Activated CD8-positive, alpha-beta memory T cell treated with anti-CD3 and anti-CD28 coated beads for 1 hour (primary cell): Measurements from ENCODE around the gene DAB1.

Experiments used
- DNase-seq, 2 donors: peaks; one replicate each; pipeline ENCODE4 v3.0.0-alpha.2; 2020; ENCODE audit warnings: low read depth in 1 of 2; ENCODE audit errors: extremely low read depth in 1 of 2

The DAB1 gene

DNA sequence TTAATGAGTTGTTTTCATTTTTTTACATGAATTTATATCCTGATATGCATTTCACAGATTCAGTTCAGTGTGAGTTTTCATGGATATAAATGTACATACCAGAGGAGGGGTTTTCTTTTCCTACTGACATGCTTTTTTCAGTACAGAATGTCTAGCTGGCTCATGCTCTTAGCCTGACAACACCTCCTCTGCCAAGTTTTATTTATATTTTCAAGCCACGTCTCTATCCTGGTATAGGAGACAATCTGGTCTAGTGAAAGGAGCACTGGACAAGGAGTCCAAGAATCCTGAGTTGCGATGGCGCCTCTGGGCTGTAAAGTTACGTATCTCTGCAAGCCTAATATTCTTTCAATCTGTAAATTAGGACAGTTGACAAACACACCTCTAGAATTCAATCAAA lies 4.9 kb downstream of the DAB1 start:
- DNase-seq = no peak

DNA sequence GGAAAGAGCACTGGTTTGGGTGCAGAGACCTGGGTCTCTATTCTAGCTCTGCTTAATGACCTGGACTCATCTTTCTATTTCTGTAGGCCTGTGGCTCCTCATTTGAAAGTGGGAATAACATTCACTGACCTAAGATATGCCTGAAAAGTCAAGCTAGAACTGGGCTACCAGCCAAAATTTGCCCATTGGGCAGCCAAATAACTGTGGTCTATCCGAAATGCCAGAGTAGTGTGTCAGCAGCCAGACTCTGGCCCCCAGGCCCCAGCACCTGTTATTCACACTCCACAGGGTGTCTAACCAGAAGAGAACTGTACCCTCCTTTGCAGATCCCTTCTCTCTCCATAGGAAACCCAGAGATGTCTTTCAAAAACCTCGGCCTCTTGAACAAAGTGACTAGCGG lies 12.6 kb downstream of the DAB1 start:
- no peak for DNase-seq

DNA sequence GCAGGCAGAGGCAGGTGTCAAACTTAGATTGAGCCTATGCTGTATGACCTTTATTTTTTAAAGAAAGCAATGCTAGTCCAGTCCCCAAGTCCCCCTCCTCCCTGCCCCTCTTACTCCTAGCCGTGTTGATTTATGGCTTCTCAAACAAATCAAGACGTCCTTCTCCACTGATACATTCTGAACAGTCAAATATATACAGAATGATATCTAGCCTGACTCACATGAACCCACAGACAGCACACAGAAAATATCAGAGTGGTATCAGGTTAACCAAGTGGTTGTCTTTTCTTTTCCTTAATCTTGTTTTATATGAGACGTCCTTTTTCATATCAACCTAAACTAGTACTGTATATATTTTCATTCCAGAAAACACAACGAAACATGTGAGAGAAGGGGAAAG lies 13.4 kb downstream of the DAB1 start:
- no peak for DNase-seq

DNA sequence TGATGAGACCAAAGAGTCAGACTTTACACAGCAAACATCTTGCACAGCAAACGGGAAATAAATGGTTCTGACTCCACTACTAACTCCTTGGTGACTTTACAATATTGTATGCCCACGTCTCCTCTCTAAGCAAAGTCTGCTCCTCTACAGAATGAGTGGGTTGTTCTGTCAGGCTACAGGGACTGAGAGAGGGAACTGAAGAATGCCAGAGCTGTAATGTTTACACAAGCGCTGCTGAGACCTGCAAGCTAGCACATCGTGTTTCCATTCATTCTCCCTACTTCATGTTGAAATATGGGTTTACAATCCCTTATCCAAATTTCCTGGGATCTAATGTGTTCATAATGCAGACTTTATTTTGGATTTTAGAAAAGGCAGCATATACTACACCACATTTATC lies 15.9 kb downstream of the DAB1 start:
- DNase-seq = no peak

DNA sequence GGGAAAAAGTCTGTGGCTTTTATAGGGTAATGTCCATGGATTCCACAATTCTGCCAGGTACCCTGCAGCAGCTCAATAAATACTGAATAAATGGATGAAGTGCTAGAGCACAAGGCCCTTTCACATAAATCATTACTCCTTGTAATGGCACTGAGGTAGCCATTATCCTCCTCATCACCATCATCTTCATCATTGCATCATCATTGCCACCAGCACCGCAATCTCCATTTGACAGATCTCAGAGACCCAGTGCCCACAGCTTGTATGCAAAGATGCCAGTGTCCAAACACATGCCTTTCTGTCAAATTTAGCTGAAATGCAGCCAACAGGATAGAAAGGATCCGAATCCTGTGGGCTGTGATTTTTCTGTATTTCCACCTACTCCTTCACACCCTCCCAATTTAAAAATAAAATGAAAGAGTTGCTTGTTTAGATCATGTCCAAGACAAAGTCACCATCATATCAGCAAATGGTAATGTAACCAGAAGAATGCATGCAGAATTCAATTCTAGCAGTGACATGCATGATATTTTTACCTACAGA lies 17.4 kb downstream of the DAB1 start:
- DNase-seq = no peak

DNA sequence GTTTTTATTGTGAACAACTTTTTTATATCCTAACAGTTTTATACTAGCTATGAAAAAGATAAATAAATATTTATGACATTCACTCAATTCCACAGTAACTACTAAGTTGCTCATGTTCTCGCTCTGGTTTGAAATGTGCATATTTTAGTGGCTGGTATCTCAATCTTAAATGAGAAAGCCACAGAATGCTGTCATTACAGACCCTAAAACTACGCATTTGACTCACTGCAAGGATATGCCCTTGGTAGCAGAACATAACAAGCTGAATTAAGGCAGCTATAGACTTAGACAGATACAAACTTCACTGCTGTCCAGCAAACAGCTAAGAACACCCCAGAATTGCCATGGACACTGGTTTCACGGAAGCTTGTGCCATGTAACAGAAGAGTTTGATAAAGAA lies 19.0 kb downstream of the DAB1 start:
- no peak for DNase-seq

DNA sequence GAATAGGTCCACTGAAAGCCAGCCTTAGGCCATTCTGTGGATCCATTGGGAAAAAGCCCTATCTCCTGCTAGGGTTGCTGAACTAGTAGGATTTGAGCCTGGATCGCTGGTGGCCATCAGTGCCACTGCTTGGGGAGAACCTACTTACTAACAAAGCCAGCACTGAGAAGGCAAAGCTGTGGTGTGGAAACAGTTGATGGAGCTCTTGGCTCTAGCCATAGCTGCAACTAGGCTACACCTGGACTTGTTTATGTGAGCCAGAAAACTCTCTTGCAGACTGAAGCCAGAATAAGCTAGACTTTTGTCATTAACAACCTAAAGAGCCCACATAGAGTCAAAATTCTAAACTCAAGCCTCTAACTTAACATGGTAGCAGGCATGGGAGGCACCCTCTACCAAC lies 20.7 kb downstream of the DAB1 start:
- DNase-seq = no peak

DNA sequence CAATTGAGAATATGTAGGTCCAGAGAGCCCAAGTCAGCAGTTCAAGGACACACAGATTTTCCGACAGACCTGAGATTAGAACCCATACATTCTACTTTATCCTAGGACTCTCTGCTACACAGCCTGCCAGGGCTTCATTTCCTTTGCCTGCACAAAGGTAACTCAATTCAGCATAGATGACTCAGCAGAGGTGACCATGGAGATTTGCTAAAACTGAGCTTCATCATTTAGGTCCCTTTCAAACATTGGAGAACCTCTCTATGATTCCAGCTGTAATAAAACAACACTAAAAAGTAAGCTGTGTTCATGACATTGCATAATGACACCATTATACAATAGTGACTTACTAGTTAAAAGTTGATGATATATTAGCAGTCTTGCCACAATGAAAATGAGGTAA lies 22.2 kb downstream of the DAB1 start:
- DNase-seq = no peak

DNA sequence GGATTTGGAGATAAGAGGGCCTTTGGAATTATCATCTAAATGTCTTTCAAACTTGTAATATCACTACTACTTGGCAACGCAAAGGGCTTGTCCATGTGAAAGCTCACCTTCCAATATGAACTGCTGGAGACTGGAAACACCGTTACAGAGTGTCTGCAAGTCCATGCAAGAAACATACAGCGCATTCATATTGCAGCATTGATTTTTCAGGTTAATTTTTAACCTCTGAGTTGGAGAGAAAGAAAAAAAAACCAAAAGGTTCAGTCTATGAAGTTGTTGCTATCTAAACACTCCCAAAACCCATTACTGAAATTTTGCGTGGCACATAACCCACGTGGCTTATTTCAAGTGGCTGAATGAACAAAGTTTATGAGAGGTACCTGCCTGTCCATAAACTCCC lies 23.8 kb downstream of the DAB1 start:
- DNase-seq = no peak

DNA sequence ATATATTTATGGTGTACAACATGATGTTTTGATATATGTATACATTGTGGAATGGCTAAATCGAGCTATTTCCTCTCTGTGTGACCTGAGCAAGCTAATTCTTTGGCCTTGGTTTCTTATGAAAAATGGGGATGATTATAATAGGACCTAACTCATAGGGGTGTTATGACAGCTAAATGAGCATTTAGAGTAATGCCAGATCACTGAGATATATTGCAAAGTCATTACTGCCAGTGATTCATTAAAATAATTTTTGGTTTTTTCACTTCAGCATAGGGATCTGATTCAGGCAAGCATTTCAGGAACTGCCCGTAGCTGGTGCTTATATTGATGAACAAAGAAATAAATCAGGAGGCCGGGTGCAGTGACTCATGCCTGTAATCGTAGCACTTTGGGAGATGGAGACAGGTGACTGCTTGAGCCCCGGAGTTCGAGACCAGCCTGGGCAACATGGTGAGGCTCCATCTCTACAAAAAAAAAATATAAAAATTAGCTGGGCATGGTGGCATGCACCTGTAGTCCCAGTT lies 30.7 kb downstream of the DAB1 start:
- no peak for DNase-seq

DNA sequence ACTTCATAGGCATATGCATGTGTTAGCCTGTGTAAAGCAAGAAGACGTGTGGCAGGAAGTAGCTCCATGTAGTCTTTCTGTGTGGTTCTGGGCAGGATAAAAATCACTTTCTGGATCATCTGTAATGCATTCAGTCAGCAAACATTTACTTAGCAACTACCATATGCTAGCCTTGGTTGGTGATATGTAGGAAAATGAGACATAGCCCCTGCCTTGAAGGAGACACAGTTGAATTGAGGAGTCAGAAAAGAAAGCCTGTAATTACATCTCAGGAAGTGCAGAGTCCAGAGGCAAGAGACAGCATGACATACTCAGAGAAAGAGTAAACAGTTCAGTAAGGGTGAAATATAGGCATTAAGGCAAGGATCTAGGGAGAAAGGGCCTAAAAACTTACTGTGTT lies 38.5 kb downstream of the DAB1 start:
- DNase-seq = no peak

DNA sequence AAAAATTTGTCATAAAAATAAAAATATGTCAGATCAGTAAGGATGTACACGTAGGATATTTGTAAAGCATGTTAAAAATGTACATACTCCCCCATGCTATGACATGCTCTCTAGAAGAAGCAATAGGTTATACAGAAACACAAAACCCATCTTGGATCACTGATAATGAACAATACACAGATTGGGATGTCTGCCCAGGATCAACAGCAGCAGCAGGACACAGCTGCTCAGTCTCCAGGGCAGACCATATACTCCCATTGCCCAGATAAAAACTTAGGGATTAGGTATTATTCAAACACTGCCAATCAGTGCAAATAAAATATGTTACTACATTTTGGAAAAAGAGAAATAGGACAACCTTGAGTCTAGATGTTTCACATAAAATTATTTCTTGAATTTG lies 39.0 kb downstream of the DAB1 start:
- DNase-seq = no peak

DNA sequence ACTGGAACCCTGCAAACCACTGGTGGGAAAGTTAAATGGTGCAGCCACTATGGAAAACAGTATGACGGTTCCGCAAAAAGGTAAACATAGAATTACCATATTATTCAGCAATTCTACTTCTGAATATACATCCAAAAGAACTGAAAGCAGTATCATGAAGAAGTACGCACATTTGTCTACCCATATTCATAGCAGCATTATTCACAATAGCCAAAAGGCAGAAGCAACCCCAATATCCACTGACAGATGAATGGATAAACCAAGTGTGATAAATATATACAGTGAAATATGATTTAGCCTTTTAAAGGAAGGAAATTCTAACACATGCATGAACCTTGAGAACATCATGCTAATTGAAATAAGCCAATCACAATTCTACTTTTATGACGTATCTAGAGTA lies 39.6 kb downstream of the DAB1 start:
- no peak for DNase-seq

DNA sequence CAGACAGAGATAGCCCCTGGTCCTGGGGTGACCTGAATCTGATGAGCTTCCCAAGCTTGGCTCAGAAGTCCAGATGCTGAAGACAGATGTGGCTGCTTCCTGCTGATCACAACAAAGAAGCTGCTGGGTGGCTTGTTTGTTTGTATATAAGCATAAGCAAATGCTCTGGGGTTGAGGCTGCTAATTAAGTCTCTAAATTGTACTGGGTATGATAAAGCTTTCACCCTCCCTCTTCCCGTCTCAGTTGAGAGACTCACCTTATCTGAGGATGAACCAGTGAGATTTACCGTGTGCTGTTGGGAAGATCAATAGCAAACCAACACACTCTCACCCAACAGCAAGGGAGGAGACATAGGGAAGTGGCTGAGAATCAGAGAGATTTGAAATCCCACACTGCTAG lies 42.0 kb downstream of the DAB1 start:
- no peak for DNase-seq

DNA sequence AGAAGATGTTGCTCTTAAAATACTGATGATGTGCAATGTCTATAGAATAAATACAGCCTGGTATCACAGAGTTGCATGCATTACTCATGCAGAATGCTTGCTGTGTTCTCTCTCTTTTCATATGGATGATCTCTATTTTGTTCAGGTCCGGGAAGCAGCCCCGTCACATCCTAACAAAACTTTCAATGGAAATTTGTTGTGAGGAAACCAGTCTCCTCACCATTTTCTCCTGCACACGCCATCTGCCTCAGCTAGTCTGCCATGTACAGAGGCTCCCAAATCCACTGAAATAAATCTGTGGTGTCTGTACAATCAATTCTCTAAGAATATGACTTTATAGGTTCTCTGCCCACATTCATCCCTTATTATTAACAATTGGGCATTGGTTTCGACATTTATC lies 42.4 kb downstream of the DAB1 start:
- no peak for DNase-seq

DNA sequence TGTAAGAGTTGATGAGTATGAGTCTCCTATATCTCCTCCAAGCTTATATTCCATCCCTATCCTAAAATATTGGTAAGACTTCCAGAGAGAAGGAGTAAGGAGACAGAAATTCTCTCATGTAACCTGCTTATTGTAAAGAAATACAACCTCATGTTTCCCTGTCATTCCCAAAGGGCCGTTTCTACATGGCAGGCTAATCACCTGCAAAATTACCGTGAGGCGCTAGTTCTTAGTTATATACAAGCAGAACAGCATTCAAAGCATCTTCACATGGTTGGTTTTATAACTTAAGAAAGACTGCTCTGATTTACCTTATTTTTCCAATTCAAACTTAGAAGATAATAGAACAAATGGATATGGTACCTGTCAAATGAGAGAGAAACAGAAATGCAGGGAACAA lies 42.9 kb downstream of the DAB1 start:
- no peak for DNase-seq

DNA sequence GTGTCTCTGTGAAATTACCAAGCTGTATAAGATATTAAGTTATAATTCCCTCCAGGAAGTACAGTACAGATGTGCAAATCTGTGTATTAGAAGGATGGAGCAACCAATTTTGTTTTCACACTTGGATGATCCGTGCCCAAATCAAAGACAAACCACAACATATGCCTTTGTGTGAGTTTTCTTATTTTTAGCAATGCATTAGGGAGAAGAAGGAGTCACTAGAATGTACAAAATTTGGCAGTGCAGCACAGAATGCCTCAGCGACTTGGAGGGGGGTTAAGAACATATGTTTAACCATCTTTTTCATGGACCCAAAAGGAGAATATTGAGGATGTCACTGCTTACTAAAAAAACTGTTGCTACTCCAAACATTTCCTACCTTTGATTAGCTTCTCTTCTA lies 45.3 kb downstream of the DAB1 start:
- DNase-seq = no peak

DNA sequence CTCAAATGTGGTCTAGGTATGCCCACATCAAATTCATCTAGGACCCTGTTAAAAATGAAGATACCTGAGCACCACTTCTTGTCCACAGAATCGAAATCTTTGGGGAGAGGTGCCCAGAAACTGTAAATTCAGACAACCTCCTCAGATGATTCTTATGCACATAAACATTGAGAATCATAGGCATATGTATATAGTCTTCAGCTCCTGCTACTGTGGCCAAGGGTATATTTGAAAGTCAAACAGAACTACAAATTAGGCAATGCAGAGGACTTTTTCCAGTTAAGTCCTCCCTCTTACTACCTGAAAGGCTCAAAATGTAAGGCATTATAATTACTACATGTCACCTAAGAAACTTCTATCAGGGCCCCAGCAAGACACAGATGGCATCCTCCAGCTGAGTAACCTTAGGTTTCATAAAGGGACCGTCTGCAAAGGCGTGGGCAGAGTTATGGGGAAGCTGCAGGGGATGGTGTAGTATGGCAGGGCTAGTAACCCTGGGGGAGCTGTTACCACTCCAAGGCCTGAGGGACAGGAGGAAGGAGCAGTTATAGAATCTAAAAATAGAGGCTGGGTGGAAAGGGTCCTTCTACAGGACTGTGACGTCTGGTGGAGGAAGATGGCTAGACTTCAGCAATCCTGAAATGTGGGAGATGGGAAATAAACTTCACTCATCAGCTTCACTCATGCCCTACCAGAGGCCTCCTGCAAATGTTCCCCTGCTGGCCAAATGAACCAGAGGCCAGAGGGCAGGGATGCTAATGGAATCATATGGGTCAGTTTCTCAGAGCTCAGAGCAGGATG lies 46.3 kb downstream of the DAB1 start:
- DNase-seq = no peak

DNA sequence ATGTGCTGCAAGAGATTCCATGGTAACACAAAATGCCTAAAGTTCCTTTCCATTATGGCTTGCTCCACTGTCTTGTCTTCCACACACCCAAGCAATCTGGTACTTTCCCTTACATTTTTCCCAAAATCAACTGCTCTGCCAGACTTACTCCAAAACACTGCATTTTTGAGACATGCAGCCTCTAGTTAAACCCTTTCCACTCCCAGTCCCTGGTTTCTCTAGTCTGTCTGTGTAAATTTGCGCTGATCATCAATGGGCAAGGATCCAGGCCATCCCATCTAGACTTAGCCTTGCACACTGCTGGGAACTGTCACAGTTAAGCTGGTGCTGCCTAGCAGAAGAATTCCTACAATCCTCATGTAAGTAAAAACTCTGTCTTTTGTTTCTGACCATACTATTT lies 47.8 kb downstream of the DAB1 start:
- no peak for DNase-seq

DNA sequence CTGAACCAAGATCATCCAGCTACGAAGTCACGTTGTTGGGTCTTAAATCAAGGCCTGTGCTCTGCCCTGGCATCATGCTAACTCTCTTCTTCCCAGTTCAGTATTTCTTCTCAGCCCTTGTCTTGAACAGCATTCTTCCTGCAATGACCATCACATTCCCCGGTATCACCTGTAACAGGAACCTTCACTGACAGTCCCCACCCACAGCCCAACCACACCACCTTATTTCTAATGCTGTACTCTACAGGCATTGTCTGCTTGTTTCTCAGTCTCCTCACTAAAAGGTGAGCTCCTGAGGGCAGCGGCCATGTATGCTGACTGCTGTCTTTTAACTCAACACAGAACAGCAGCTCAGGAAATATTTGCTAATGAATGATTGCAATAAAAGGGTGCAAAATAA lies 54.0 kb downstream of the DAB1 start:
- DNase-seq = no peak

DNA sequence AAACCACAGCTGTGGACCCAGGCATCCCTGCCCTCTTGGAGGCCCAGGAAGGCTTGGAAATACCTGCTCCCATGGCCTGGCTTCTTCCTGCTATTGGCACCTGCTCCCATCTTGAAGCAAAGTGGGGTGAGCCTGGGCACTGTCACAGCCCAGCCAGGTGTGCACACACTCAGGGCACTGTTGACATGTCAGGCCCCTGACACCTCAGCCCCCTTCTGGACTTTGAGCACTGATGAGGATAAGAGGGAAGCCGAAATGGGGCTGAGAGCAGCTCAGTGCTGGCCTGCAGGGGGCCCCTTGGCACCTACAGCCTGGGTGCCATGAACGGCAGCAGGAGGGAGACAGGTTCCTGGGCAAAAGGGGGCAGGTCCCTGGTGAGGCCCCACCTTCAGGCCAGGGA lies 55.9 kb downstream of the DAB1 start:
- no peak for DNase-seq

DNA sequence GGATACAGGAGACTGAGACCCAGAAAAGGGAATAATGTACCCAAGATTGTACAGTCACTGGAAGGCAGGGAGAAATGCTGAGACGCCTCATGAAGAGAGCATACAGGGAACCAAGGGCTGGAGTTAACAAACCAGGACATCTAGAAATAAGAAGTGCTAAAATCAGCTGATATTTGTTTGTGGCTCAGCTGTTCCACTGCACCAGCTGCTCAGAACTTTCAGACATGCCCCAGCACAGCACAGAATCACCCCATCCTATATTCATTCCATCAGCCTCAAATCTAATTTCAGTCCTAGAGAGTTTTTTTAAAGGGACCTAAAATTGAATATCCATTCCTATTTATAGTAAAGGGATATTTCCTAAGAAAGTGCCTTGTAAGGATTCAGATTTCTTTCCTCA lies 60.2 kb downstream of the DAB1 start:
- DNase-seq = no peak

DNA sequence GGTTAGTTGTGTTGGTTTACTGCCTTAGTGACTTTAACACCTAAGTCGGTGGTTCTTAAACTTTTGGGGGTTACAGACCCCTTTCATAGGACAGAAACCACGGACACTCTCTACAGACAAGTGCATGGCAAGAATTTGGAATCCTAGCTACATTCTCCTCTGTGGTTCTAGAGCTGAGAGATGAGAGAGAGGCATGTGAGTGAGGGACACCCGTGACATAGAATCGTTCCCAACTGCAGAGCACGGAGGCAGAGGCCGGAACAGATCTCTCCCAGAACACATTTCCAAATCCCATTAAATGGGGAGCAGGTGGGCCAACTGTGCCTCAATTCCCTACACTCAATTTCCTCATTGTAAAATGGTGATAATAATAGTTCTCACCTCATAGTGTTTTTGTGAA lies 60.7 kb downstream of the DAB1 start:
- DNase-seq = no peak
